ENCODE data around the gene SLCO3A1.

SLCO3A1 gene

GRCh38 chr15:92142242-92143232 is 289.0 kb downstream of the SLCO3A1 start:
- DNase-seq, result no peak

GRCh38 chr15:92143765-92144164 is 290.3 kb downstream of the SLCO3A1 start:
- no peak for DNase-seq

- no peak for DNase-seq
These were observed 293.1 kb downstream of the SLCO3A1 start for GRCh38 chr15:92146511-92147150.

- DNase-seq, result no peak
These were observed 295.5 kb downstream of the SLCO3A1 start for GRCh38 chr15:92149029-92149428.

GRCh38 chr15:92149465-92149864 is 296.0 kb downstream of the SLCO3A1 start:
- no peak for DNase-seq

GRCh38 chr15:92151168-92151567 is 297.7 kb downstream of the SLCO3A1 start:
- no peak for DNase-seq

GRCh38 chr15:92151741-92152140 is 298.2 kb downstream of the SLCO3A1 start:
- DNase-seq, result no peak

GRCh38 chr15:92152983-92153382 is 299.5 kb downstream of the SLCO3A1 start:
- no peak for DNase-seq

GRCh38 chr15:92153620-92154019 is 300.1 kb downstream of the SLCO3A1 start:
- DNase-seq, result no peak

- no peak for DNase-seq
These were observed 302.4 kb downstream of the SLCO3A1 start for GRCh38 chr15:92155934-92156333.

- DNase-seq, result no peak
These were observed 304.3 kb downstream of the SLCO3A1 start for GRCh38 chr15:92157666-92158298.

GRCh38 chr15:92158426-92158825 is 304.9 kb downstream of the SLCO3A1 start:
- DNase-seq, result no peak

GRCh38 chr15:92159481-92159880 is 306.0 kb downstream of the SLCO3A1 start:
- DNase-seq, result no peak

GRCh38 chr15:92159906-92160841 is 306.7 kb downstream of the SLCO3A1 start:
- no peak for DNase-seq

GRCh38 chr15:92161039-92161670 is 307.6 kb downstream of the SLCO3A1 start:
- no peak for DNase-seq

GRCh38 chr15:92162657-92163056 is 309.1 kb downstream of the SLCO3A1 start:
- no peak for DNase-seq

- DNase-seq, result no peak
These were observed 310.1 kb downstream of the SLCO3A1 start for GRCh38 chr15:92163641-92164040.

- DNase-seq, result no peak
These were observed 311.0 kb downstream of the SLCO3A1 start for GRCh38 chr15:92164327-92165000.

GRCh38 chr15:92165001-92165346 is 311.5 kb downstream of the SLCO3A1 start:
- DNase-seq, result no peak

- DNase-seq, result no peak
These were observed 312.5 kb downstream of the SLCO3A1 start for GRCh38 chr15:92166029-92166428.

- no peak for DNase-seq
These were observed 313.4 kb downstream of the SLCO3A1 start for GRCh38 chr15:92166751-92167405.
